ENCODE measurements around the gene FOXB1. TPM values are rescaled to one million over a fixed set of nuclear protein-coding genes. Genes with fewer than 3 reads are reported as not detected.

FOXB1 gene
- total RNA-seq, 1 donor from 2014 or later: 7.3 TPM

DNA sequence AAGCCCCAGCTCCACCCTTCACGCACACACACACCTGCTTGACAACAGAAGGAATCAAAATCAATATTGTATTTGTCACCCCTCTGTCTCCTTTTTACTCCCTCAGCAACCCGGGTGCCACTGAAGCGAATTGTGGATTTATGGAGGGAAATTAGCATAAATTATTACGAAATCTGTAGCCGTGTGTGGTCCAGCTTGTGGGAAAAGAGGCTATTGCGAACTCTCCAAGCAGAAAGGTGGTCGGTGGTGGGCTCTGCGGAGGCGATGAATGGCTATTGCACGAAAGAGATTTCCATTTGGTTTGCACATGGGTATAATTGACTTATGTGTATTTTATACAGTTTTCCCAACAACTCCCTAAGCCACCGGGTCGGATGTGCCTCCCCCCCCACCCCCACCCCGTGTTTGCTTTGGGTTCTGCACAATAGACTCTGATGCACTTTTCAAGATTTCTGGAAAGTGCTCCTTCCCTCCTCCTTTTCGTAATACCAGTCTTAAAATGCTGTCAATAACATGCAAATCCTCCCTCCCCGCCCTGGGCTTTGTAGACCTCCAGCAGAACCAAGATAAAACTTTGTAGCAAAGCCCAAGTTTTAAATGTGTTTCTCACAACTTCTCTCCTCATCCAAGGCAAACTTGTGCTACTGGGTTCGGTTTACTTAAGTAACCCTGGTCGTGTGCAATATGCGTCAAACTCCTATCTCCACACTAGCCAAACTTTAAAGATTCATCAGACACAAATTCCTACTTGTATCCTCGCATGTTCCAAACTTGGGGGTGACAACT, 3.1 kb upstream of the FOXB1 start:
- Mint-ChIP-seq H3K27me3 (ENCODE audit: insufficient read depth, low read depth) (peaks cover 36% of the 10 kb centered on the region), H3K27ac (peak overlapping the region; percentile 97), H3K36me3 (no peaks in the 10 kb centered on the region), H3K4me1 (peaks cover 66% of the 10 kb centered on the region), H3K4me3 (peak overlapping the region; percentile 80), H3K9me3 (no peaks in the 10 kb centered on the region)
- TF ChIP-seq, protein P1, sequence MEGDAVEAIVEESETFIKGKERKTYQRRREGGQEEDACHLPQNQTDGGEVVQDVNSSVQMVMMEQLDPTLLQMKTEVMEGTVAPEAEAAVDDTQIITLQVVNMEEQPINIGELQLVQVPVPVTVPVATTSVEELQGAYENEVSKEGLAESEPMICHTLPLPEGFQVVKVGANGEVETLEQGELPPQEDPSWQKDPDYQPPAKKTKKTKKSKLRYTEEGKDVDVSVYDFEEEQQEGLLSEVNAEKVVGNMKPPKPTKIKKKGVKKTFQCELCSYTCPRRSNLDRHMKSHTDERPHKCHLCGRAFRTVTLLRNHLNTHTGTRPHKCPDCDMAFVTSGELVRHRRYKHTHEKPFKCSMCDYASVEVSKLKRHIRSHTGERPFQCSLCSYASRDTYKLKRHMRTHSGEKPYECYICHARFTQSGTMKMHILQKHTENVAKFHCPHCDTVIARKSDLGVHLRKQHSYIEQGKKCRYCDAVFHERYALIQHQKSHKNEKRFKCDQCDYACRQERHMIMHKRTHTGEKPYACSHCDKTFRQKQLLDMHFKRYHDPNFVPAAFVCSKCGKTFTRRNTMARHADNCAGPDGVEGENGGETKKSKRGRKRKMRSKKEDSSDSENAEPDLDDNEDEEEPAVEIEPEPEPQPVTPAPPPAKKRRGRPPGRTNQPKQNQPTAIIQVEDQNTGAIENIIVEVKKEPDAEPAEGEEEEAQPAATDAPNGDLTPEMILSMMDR (IDR thresholded peaks at IDR 0.05): peak; percentile 2
- no peak for TF ChIP-seq EZH2 (IDR thresholded peaks at IDR 0.05)
- Histone ChIP-seq H3K4me3 (peak overlapping the region; percentile 69), H4K20me1 (ENCODE audit: low read depth) (peaks cover 82% of the 10 kb centered on the region), H3K4me1 (peaks cover 62% of the 10 kb centered on the region), H3F3A (ENCODE audit: low read depth) (peaks cover 84% of the 10 kb centered on the region), H3K79me2 (ENCODE audit: low read depth) (peaks cover 56% of the 10 kb centered on the region), H3K27ac (no peak overlapping the region), H3K9me3 (ENCODE audit: low read depth) (no peaks in the 10 kb centered on the region), H3K4me2 (peak overlapping the region; percentile 97), H3K9ac (no peak overlapping the region), H3K36me3 (no peaks in the 10 kb centered on the region), H2AFZ (replicated peaks) (no peak overlapping the region), H3K27me3 (peaks cover 85% of the 10 kb centered on the region)
- DNase-seq (ENCODE audit: low spot score): peak; percentile 60

DNA sequence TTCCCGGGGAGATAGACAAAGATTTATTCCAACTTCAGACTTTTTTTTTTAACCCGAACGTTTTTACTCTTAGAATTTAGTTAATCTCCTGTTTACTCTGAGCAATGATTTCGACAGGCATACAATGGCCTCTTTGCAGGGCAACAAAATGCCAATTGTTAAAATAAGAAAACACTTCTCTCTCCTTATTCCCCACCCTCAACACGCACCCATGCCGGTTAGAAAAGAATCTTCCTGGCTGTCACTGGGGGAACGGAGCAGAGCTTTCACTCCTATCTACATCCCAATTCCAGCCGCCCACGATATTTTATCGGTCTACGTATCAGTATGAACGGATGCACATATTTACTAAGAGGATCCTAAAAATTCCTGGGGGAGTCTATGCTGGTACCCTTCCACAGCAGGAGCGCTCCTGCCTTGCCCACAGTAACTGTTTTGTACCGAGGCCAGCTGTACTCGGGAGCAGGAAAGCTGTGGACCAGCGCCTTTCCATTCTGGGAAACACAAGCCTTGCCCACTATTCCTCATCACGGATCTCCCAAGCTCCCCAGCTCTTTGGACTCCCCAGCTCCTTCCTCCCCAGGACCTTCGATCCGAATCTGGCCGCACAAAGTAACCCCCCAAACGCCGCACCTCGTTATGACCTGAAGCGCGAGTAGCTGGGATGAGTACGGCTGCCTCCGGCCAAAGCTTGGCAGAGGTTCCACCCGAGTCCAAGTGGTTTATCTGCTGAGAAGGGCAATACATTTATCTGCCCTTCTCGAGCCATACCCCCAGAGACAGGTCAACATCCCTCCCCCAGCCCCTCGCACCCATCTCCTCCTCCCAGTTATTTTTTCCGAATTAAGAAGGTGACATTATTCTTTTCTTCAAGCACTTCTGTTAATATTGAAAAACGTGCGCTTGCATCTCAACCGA, 2.2 kb upstream of the FOXB1 start:
- H3K36me3 ChIP-seq: no peaks in the 10 kb centered on the region
- peaks cover 62% of the 10 kb centered on the region for H3K79me2 ChIP-seq (ENCODE audit: low read depth)
- peak overlapping the region; percentile 97 for H3K4me2 ChIP-seq
- Mint-ChIP-seq H3K4me1 (peaks cover 66% of the 10 kb centered on the region), H3K27me3 (ENCODE audit: insufficient read depth, low read depth) (peaks cover 28% of the 10 kb centered on the region), H3K4me3 (peak overlapping the region; percentile 80), H3K9me3 (no peaks in the 10 kb centered on the region), H3K27ac (no peak overlapping the region), H3K36me3 (no peaks in the 10 kb centered on the region)
- DNase-seq (ENCODE audit: low spot score): peak; percentile 36
- H2AFZ ChIP-seq (replicated peaks): no peak overlapping the region
- peak; percentile 39 for TF ChIP-seq EZH2phosphoT487 (IDR thresholded peaks at IDR 0.05)
- TF ChIP-seq, protein P1 (IDR thresholded peaks at IDR 0.05): no peak
- peak; percentile 69 for TF ChIP-seq EZH2 (IDR thresholded peaks at IDR 0.05)
- H3K9me3 ChIP-seq (ENCODE audit: low read depth): no peaks in the 10 kb centered on the region
- peaks cover 54% of the 10 kb centered on the region for H3K4me1 ChIP-seq
- peaks cover 78% of the 10 kb centered on the region for H3K27me3 ChIP-seq
- H3F3A ChIP-seq (ENCODE audit: low read depth): peaks cover 84% of the 10 kb centered on the region
- peaks cover 73% of the 10 kb centered on the region for H4K20me1 ChIP-seq (ENCODE audit: low read depth)
- peak overlapping the region; percentile 69 for H3K4me3 ChIP-seq
- H3K9ac ChIP-seq: no peak overlapping the region
- no peak overlapping the region for H3K27ac ChIP-seq

DNA sequence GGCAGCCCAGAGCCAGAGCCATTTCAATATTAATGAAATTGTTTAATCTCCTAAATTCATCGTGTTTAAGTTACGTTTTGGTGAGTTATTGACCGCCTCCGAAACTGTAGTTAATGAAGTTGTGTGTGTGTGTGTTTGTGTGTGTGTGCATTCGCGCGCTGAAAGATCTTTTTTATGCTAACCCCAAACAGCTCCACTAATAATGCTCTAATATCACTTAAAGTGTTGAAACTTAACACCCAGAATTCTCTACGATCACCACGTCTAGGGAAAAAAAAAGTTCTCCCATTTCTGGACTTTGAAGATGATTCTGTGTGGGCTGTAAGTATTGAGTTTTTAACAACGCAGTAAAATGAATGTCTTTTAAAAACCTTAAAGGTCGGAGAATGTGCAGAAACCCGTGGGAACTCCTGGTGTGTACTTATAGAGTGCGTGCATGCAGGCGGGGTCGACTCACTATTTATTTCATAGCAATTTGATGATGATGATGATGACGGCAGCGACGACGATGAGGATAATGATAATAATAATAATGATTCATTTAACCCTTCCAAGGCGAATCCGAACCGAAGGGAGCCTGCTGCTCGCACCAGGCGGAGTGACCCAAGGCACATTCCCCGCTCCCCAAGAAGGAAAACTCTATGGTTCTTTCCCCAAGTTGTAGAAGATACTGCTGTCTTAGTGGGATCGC, 1.4 kb upstream of the FOXB1 start:
- H3K9me3 Mint-ChIP-seq: no peaks in the 10 kb centered on the region
- H3K79me2 ChIP-seq (ENCODE audit: low read depth): peaks cover 70% of the 10 kb centered on the region
- peaks cover 65% of the 10 kb centered on the region for H4K20me1 ChIP-seq (ENCODE audit: low read depth)
- no peaks in the 10 kb centered on the region for H3K9me3 ChIP-seq (ENCODE audit: low read depth)
- peaks cover 77% of the 10 kb centered on the region for H3K27me3 ChIP-seq
- DNase-seq (ENCODE audit: low spot score): no peak
- peak overlapping the region; percentile 97 for H3K4me2 ChIP-seq
- TF ChIP-seq, protein P1 (IDR thresholded peaks at IDR 0.05): no peak
- TF ChIP-seq EZH2 (IDR thresholded peaks at IDR 0.05): peak; percentile 31
- no peak overlapping the region for H3K9ac ChIP-seq
- no peak overlapping the region for H2AFZ ChIP-seq (replicated peaks)
- H3K4me3 Mint-ChIP-seq: peak overlapping the region; percentile 80
- H3K4me1 Mint-ChIP-seq: peaks cover 67% of the 10 kb centered on the region
- no peak overlapping the region for H3K27ac Mint-ChIP-seq
- peaks cover 28% of the 10 kb centered on the region for H3K27me3 Mint-ChIP-seq (ENCODE audit: insufficient read depth, low read depth)
- no peak overlapping the region for H3K27ac ChIP-seq
- H3K4me3 ChIP-seq: peak overlapping the region; percentile 69
- no peaks in the 10 kb centered on the region for H3K36me3 ChIP-seq
- peaks cover 84% of the 10 kb centered on the region for H3F3A ChIP-seq (ENCODE audit: low read depth)
- H3K4me1 ChIP-seq: peaks cover 57% of the 10 kb centered on the region
- H3K36me3 Mint-ChIP-seq: no peaks in the 10 kb centered on the region

All from neural progenitor cell (in vitro differentiated cells).